AG04450 (cell line): Measurements from ENCODE around the gene ST3GAL3. TPM values are rescaled to one million over a fixed set of nuclear protein-coding genes. Genes with fewer than 3 reads are reported as not detected.

ENCODE experiments used
- CTCF ChIA-PET: fragments of 300-600, 350-600 bp; formaldehyde crosslinking; extraction: SDS; loops from one replicate; lab custom pipeline; 2022; ENCODE audit warnings: antibody characterized with exemption, inconsistent platforms; lab: Charles Lee
- POLR2A ChIA-PET: fragments of 350-600 bp; formaldehyde crosslinking; extraction: SDS; loops from one replicate; lab custom pipeline; 2021; ENCODE audit warnings: antibody characterized with exemption, inconsistent platforms; lab: Yijun Ruan, JAX
- DNase-seq: peaks from one replicate; pipeline ENCODE4 v3.0.0-alpha.2; 2011; ENCODE audit warnings: low read depth, low spot score
- H3K27ac ChIP-seq: one replicate; pipeline ENCODE4 v1.5.1; 2012; ENCODE audit warnings: low read depth, low read length, control low read depth
- H3K27me3 ChIP-seq: one replicate; pipeline ENCODE4 v1.6.0; 2012; ENCODE audit warnings: low read length; ENCODE audit not compliant: control insufficient read depth, insufficient read depth
- H3K4me3 ChIP-seq: 2 replicates; pipeline ENCODE4 v1.5.1; 2011; ENCODE audit warnings: mild to moderate bottlenecking, low read depth, low read length, control low read depth
- H3K9me3 ChIP-seq: 2 replicates; pipeline ENCODE4 v1.5.1; 2012; ENCODE audit warnings: low read length; ENCODE audit not compliant: control insufficient read depth, insufficient read depth
- CTCF ChIP-seq: IDR thresholded peaks from 2 replicates; pipeline ENCODE4 v1.5.1; 2011; ENCODE audit warnings: low read depth, low read length, control low read depth, inconsistent platforms
- polyA plus RNA-seq: library from polyadenylated mRNA; depleted of rRNA; stranded (reverse); fragments of >200 nt; gene quantifications from 2 replicates; pipeline ENCODE4 v1.2.3, GENCODE V29; 2011

The ST3GAL3 gene
- polyA plus RNA-seq, 1 experiment, result 11.5 TPM

- ChIA-PET POLR2A (interaction anchor here (0.6 to 1.2 kb wide), 4 partner anchors 42 to 1279 kb away, joined by 3 to 11 read pairs (median 4); partner anchors contain the start of gene KDM4A), CTCF (interaction anchor here (1.3 to 2.8 kb wide), 2 partner anchors 177 to 228 kb away, joined by 3 to 10 read pairs; no protein-coding TSS in a partner anchor)
- Histone ChIP-seq H3K27me3 (no peaks in the 10 kb centered on the region), H3K27ac (peak overlapping the region; percentile 43), H3K4me3 (peak overlapping the region; percentile 87), H3K9me3 (no peaks in the 10 kb centered on the region)
- DNase-seq, result no peak
- no peak for TF ChIP-seq CTCF
Measured at GRCh38 chr1:43706598-43707189, 642 bp upstream of the ST3GAL3 start.

GRCh38 chr1:43708002-43708410, 670 bp downstream of the ST3GAL3 start:
- ChIA-PET CTCF (no interaction called here), POLR2A (no interaction called here)
- Histone ChIP-seq H3K9me3 (no peaks in the 10 kb centered on the region), H3K4me3 (peak overlapping the region; percentile 67), H3K27ac (peak overlapping the region; percentile 53), H3K27me3 (no peaks in the 10 kb centered on the region)
- no peak for DNase-seq
- TF ChIP-seq CTCF, result no peak

GRCh38 chr1:43711049-43711448, 3.7 kb downstream of the ST3GAL3 start:
- TF ChIP-seq CTCF, result no peak
- no peaks in the 10 kb centered on the region for H3K27me3 ChIP-seq
- H3K9me3 ChIP-seq, result no peaks in the 10 kb centered on the region
- ChIA-PET POLR2A (interaction anchor here (0.6 to 1.5 kb wide), 2 partner anchors 61 to 461 kb away, joined by 6 to 7 read pairs; partner anchors contain the start of gene KDM4A), CTCF (interaction anchor here (2.0 to 2.2 kb wide), 2 partner anchors 52 to 224 kb away, joined by 5 to 12 read pairs; no protein-coding TSS in a partner anchor)
- DNase-seq, result peak; percentile 45
- peak overlapping the region; percentile 49 for H3K27ac ChIP-seq
- H3K4me3 ChIP-seq, result no peak overlapping the region

GRCh38 chr1:43711524-43712386, 4.4 kb downstream of the ST3GAL3 start:
- Histone ChIP-seq H3K27ac (peak overlapping the region; percentile 49), H3K4me3 (no peak overlapping the region), H3K9me3 (no peaks in the 10 kb centered on the region), H3K27me3 (no peaks in the 10 kb centered on the region)
- peak; percentile 54 for DNase-seq
- TF ChIP-seq CTCF, result no peak
- ChIA-PET POLR2A (interaction anchor here (0.6 to 1.5 kb wide), 2 partner anchors 62 to 462 kb away, joined by 6 to 7 read pairs; partner anchors contain the start of gene KDM4A), CTCF (interaction anchor here (1.0 to 2.2 kb wide), 3 partner anchors 52 to 223 kb away, joined by 3 to 12 read pairs (median 5); no protein-coding TSS in a partner anchor)
